Hematopoietic multipotent progenitor cell treated with erythropoietin and hydrocortisone succinate and interleukin-3 and kit ligand, for 6 days (in vitro differentiated cells): ENCODE data around the gene CDC42BPB.
"Not testable (repeated sequence)": the region's sequence is repeated elsewhere in the genome, so short reads cannot be mapped to it uniquely, and the experiment has no call there.

Source experiments
- DNase-seq: peaks from one replicate; pipeline ENCODE4 v3.0.0-alpha.2; 2015

Gene CDC42BPB

GRCh38 chr14:103045371-103045869 lies 11.9 kb downstream of the CDC42BPB start:
- no peak for DNase-seq

- DNase-seq = no peak
Observed at GRCh38 chr14:103043257-103044015, 13.9 kb downstream of the CDC42BPB start.

GRCh38 chr14:103041464-103041863 lies 15.9 kb downstream of the CDC42BPB start:
- no peak for DNase-seq

- DNase-seq = no peak
Observed at GRCh38 chr14:103033681-103034096, 23.7 kb downstream of the CDC42BPB start.

- DNase-seq = peak; percentile 30
Observed at GRCh38 chr14:103031956-103032355, 25.4 kb downstream of the CDC42BPB start.

GRCh38 chr14:103031566-103031911 lies 25.8 kb downstream of the CDC42BPB start:
- no peak for DNase-seq

GRCh38 chr14:103030741-103031565 lies 26.4 kb downstream of the CDC42BPB start:
- no peak for DNase-seq

GRCh38 chr14:103029936-103030335 lies 27.4 kb downstream of the CDC42BPB start:
- DNase-seq = no peak

GRCh38 chr14:103028772-103029171 lies 28.6 kb downstream of the CDC42BPB start:
- no peak for DNase-seq

GRCh38 chr14:103028161-103028767 lies 29.1 kb downstream of the CDC42BPB start:
- no peak for DNase-seq

- no peak for DNase-seq
Observed at GRCh38 chr14:103027451-103027850, 29.9 kb downstream of the CDC42BPB start.

- DNase-seq = no peak
Observed at GRCh38 chr14:103026988-103027387, 30.4 kb downstream of the CDC42BPB start.

- not testable (repeated sequence) for DNase-seq
Observed at GRCh38 chr14:103026196-103026595, 31.2 kb downstream of the CDC42BPB start.

- no peak for DNase-seq
Observed at GRCh38 chr14:103023881-103024473, 33.4 kb downstream of the CDC42BPB start.

- no peak for DNase-seq
Observed at GRCh38 chr14:103022685-103023044, 34.7 kb downstream of the CDC42BPB start.

- DNase-seq = no peak
Observed at GRCh38 chr14:103022002-103022684, 35.2 kb downstream of the CDC42BPB start.

- no peak for DNase-seq
Observed at GRCh38 chr14:103021684-103022001, 35.7 kb downstream of the CDC42BPB start.

GRCh38 chr14:103020271-103021170 lies 36.8 kb downstream of the CDC42BPB start:
- DNase-seq = no peak

GRCh38 chr14:103019826-103020225 lies 37.5 kb downstream of the CDC42BPB start:
- DNase-seq = no peak

GRCh38 chr14:103019236-103019635 lies 38.1 kb downstream of the CDC42BPB start:
- no peak for DNase-seq

- DNase-seq = no peak
Observed at GRCh38 chr14:103016594-103016993, 40.8 kb downstream of the CDC42BPB start.

- no peak for DNase-seq
Observed at GRCh38 chr14:103016071-103016470, 41.3 kb downstream of the CDC42BPB start.
